Endothelial cell of umbilical vein (primary cell): ENCODE measurements around the gene PVRIG. TPM values are rescaled to one million over a fixed set of nuclear protein-coding genes. Genes with fewer than 3 reads are reported as not detected.
"Not testable (repeated sequence)": the region's sequence is repeated elsewhere in the genome, so short reads cannot be mapped to it uniquely, and the experiment has no call there.

Source experiments
- BruUV-seq: library from RNA; stranded (reverse); fragments of 400-500 nt; replicated peaks from 2 replicates; lab custom pipeline; 2021; lab: Mats Ljungman, UMichigan
- CTCF ChIA-PET: fragments of 300-600, 350-600 bp; sonication (Branson Sonifier 250); formaldehyde crosslinking; loops from one replicate; lab custom pipeline; 2021; ENCODE audit warnings: antibody characterized with exemption, inconsistent platforms; lab: Charles Lee
- POLR2A ChIA-PET: fragments of 300-600, 350-600 bp; sonication (Branson Sonifier 250); formaldehyde crosslinking; loops from one replicate; lab custom pipeline; 2021; ENCODE audit warnings: antibody characterized with exemption, inconsistent platforms; lab: Charles Lee
- DNase-seq: peaks from one replicate; pipeline ENCODE4 v3.0.0-alpha.2; 2011; ENCODE audit warnings: low read depth, low spot score
- FAIRE-seq: peaks from 2 replicates; lab custom pipeline; 2011; peaks lifted over from hg19 to GRCh38; lab: Jason Lieb, UNC
- H2AFZ ChIP-seq: 2 replicates; pipeline ENCODE4 v1.6.0; 2012; ENCODE audit warnings: low read depth, low read length, control low read depth, inconsistent platforms
- H3K27ac ChIP-seq: 2 replicates; pipeline ENCODE4 v1.5.1; 2011; ENCODE audit warnings: low read depth, mild to moderate bottlenecking, control low read depth, low read length, moderate library complexity; ENCODE audit not compliant: insufficient read depth
- H3K27me3 ChIP-seq, 2 experiments: 2 replicates each; pipeline versions ENCODE4 v1.6.0 to v1.6.1; 2011; ENCODE audit warnings: low read length in 2 of 2, mixed read lengths in 1 of 2; ENCODE audit not compliant: control insufficient read depth in 2 of 2, insufficient read depth in 2 of 2
- H3K36me3 ChIP-seq, 2 experiments: 2 replicates in 1 of 2; 3 replicates in 1 of 2; pipeline ENCODE4 v1.5.1; 2011; ENCODE audit warnings: low read length in 2 of 2, mild to moderate bottlenecking in 1 of 2, moderate library complexity in 1 of 2; ENCODE audit not compliant: control insufficient read depth in 2 of 2, insufficient read depth in 2 of 2; ENCODE audit errors: extremely low read depth in 1 of 2
- H3K4me1 ChIP-seq: 3 replicates; pipeline ENCODE4 v1.5.1; 2011; ENCODE audit warnings: mild to moderate bottlenecking, low read length; ENCODE audit not compliant: control insufficient read depth, insufficient read depth; ENCODE audit errors: extremely low read depth
- H3K4me2 ChIP-seq: 2 replicates; pipeline ENCODE4 v1.6.1; 2011; ENCODE audit warnings: low read length, control low read depth, mixed read lengths; ENCODE audit not compliant: insufficient read depth
- H3K4me3 ChIP-seq, 3 experiments: fragments of 200-600 bp in 1 of 3; sonication (generic), shearing (Covaris generic) in 1 of 3; replicated peaks in 1 of 3; 2 replicates each; pipeline ENCODE4 v1.5.1; 2011 to 2016; ENCODE audit warnings: control low read depth in 3 of 3, low read length in 3 of 3, mild to moderate bottlenecking in 2 of 3, inconsistent platforms in 1 of 3, low read depth in 1 of 3, moderate library complexity in 1 of 3; ENCODE audit not compliant: insufficient read depth in 1 of 3
- H3K79me2 ChIP-seq: 2 replicates; pipeline ENCODE4 v1.6.0; 2012; ENCODE audit warnings: low read length, inconsistent platforms; ENCODE audit not compliant: control insufficient read depth, insufficient read depth
- H3K9ac ChIP-seq: replicated peaks from 2 replicates; pipeline ENCODE3; 2011; ENCODE audit warnings: low read length, control low read depth; ENCODE audit not compliant: insufficient read depth; ENCODE audit errors: extremely low read depth
- H3K9me1 ChIP-seq: replicated peaks from 3 replicates; pipeline ENCODE4 v1.6.0; 2011; ENCODE audit warnings: mild to moderate bottlenecking, low read length; ENCODE audit not compliant: control insufficient read depth, insufficient read depth; ENCODE audit errors: extremely low read depth
- H3K9me3 ChIP-seq: replicated peaks from 2 replicates; pipeline ENCODE4 v1.5.1; 2012; ENCODE audit warnings: low read length, inconsistent platforms; ENCODE audit not compliant: control insufficient read depth, insufficient read depth
- H4K20me1 ChIP-seq: replicated peaks from 2 replicates; pipeline ENCODE3; 2011; ENCODE audit warnings: mild to moderate bottlenecking, low read length; ENCODE audit not compliant: control insufficient read depth, insufficient read depth; ENCODE audit errors: extremely low read depth
- dilution Hi-C: fragments of 300-500 bp; cut with MboI; formaldehyde crosslinking; loops from one replicate; pipeline ENCODE4 v1.15.0; 2019; ENCODE audit warnings: low sequenced_read_pairs; ENCODE audit not compliant: extremely low pct_ligation_motif_present
- intact Hi-C: fragments of 100-400 bp; cut with micrococcal nuclease; formaldehyde crosslinking; loops from one replicate; pipeline ENCODE4 v1.10.0; 2022
- polyA plus RNA-seq, 4 experiments: library from polyadenylated mRNA; depleted of rRNA in 3 of 4; stranded (reverse) in 3 of 4; unstranded in 1 of 4; fragments of >200 nt; gene quantifications; 2 replicates each; pipeline versions ENCODE4 v1.2.1 to v1.2.3, GENCODE V29; 2011 to 2012; ENCODE audit warnings: missing spikeins in 1 of 4
- total RNA-seq: library from RNA; stranded (reverse); gene quantifications from 2 replicates; pipeline ENCODE4 v1.2.3, GENCODE V29; 2021

Gene PVRIG
- total and polyA plus RNA-seq, 2 donors (not counting 3 experiments of a cell fraction or from before 2014, with no cell fraction given), result 0.80 TPM; not detected in 1

- DNase-seq, POLR2A ChIA-PET, H3K79me2 ChIP-seq, FAIRE-seq, BruUV-seq, H3K9me3 ChIP-seq, dilution Hi-C loops, H3K4me3 ChIP-seq, H3K36me3 ChIP-seq, H3K27me3 ChIP-seq, H3K4me2 ChIP-seq, CTCF ChIA-PET, intact Hi-C loops, H3K27ac ChIP-seq, H4K20me1 ChIP-seq, H2AFZ ChIP-seq, H3K9me1 ChIP-seq, H3K9ac ChIP-seq, H3K4me1 ChIP-seq: not testable (repeated sequence)
These were observed 23.6 kb downstream of the PVRIG start for GRCh38 chr7:100243385-100243784.

- dilution Hi-C loops, H2AFZ ChIP-seq, CTCF ChIA-PET, H3K4me1 ChIP-seq, FAIRE-seq, DNase-seq, BruUV-seq, H3K4me3 ChIP-seq, H3K4me2 ChIP-seq, intact Hi-C loops, H3K27ac ChIP-seq, H3K27me3 ChIP-seq, H3K9me1 ChIP-seq, H3K36me3 ChIP-seq, H3K79me2 ChIP-seq, H4K20me1 ChIP-seq, H3K9me3 ChIP-seq, H3K9ac ChIP-seq: not testable (repeated sequence)
- POLR2A ChIA-PET, result interaction anchor here (0.7 kb wide), 1 partner anchor 106 kb away, joined by 3 read pairs; no protein-coding TSS in a partner anchor
These were observed 25.3 kb downstream of the PVRIG start for GRCh38 chr7:100244988-100245605.

- H3K4me1 ChIP-seq, H3K9me1 ChIP-seq, H3K27ac ChIP-seq, intact Hi-C loops, DNase-seq, H3K36me3 ChIP-seq, H3K9me3 ChIP-seq, CTCF ChIA-PET, H3K27me3 ChIP-seq, H4K20me1 ChIP-seq, H2AFZ ChIP-seq, H3K4me2 ChIP-seq, H3K79me2 ChIP-seq, dilution Hi-C loops, POLR2A ChIA-PET, FAIRE-seq, H3K4me3 ChIP-seq, BruUV-seq, H3K9ac ChIP-seq: not testable (repeated sequence)
These were observed 26.5 kb downstream of the PVRIG start for GRCh38 chr7:100246121-100246864.

GRCh38 chr7:100246865-100247137 lies 27.1 kb downstream of the PVRIG start:
- H3K4me2 ChIP-seq, H3K4me3 ChIP-seq, dilution Hi-C loops, H3K4me1 ChIP-seq, H4K20me1 ChIP-seq, intact Hi-C loops, H3K27me3 ChIP-seq, H3K79me2 ChIP-seq, POLR2A ChIA-PET, H3K9ac ChIP-seq, H3K9me3 ChIP-seq, FAIRE-seq, BruUV-seq, H3K9me1 ChIP-seq, H3K27ac ChIP-seq, H2AFZ ChIP-seq, DNase-seq, H3K36me3 ChIP-seq, CTCF ChIA-PET: not testable (repeated sequence)
